Measurements from ENCODE around the gene GSTCD.

GSTCD gene

GRCh38 chr4:105894660-105895582 is 186.3 kb downstream of the GSTCD start, which contains the start of gene NPNT:
Gene NPNT, plus strand, starts transcription at chr4:105895471. Its CDS starts 182 bp downstream, at chr4:105895653.
- no peak for DNase-seq

- no peak for DNase-seq
Observed at GRCh38 chr4:105895583-105896460, 187.2 kb downstream of the GSTCD start.

- DNase-seq: no peak
Observed at GRCh38 chr4:105896461-105896942, 187.9 kb downstream of the GSTCD start.
